ENCODE data around the gene SH3BP2. TPM values are rescaled to one million over a fixed set of nuclear protein-coding genes. Genes with fewer than 3 reads are reported as not detected.

Gene SH3BP2
- total and polyA plus RNA-seq, 10 donors = 42.0 to 295 (median 237) TPM

DNA sequence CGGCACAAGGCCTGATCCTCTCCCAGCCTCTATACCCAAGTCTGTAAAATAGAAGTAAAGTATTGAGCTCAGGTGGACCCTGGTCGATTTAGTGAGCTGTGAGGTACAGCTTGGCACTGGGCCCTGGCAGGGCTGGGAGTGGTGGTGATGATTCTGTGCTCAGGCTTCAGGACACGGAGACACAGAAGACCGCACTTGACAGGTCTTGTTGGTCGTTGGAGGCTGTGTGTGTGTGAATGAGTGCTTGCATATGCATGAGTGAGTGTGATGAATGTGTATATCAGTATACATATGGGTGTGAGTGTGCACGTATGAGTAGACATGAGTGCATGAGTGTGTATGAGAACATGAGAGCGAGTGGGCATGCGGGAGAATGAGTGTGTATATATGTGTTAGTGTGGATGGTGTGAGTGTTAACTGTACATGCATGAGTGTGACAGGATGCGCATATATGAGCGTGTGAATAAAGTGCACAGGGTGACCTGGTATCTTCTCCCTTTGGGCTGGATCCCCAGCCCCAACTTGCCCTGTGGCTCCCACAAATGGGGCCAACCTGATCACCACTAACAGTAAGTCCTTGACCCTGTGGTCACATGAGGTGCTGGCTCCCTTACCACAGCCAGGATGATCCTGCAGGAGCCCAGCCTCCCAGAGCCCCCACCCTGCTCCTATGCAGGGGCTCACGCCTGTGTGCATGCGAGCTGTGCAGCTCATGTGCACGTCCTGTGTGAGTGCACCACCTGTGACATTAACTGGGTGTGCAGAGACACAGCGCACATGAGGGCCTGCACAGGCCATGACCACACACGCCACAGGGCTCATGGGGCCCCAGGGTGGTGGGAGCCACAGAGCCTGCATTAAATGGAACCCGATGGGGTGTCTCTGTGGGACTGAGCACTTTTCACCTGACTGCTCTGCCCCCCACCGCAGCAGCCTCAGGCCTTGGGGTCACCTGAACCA is 20.8 kb downstream of the SH3BP2 start:
- peaks cover 67 to 96% (median 93%) of the 10 kb centered on the region in 6 donors for H3K4me1 ChIP-seq
- DNase-seq = no peak
- TF ChIP-seq POLR2AphosphoS5 (IDR thresholded peaks at IDR 0.05) (peak; percentile 28 to 67 (median 53)), POLR2A (IDR thresholded peaks at IDR 0.05) (no peak)
- intact Hi-C loops (cut with DNase I; ENCODE audit: low total_unique reads) = loop anchor here (10.0 kb wide), 1 partner anchor 49 kb away; no protein-coding TSS in a partner anchor
- peak overlapping the region; percentile 58 to 97 (median 92) for H3K27ac ChIP-seq
- peak overlapping the region; percentile 57 to 91 (median 82) for H3K4me3 ChIP-seq
- H3K36me3 ChIP-seq = peaks cover 0 to 45% (median 9%) of the 10 kb centered on the region in 6 donors
- H3K27me3 ChIP-seq (replicated peaks in 1 of 7) = no peaks in the 10 kb centered on the region
- WGBS, 5 donors = 42 to 59% (median 54%) methylated on average over 16 to 17 of the region's 17 CpGs
- no peaks in the 10 kb centered on the region for H3K9me3 ChIP-seq

GRCh38 chr4:2814627-2815270 is 21.9 kb downstream of the SH3BP2 start:
- Histone ChIP-seq H3K4me3 (peak overlapping the region in 6 of 8 donors; percentile 63 to 91 (median 82)), H3K27me3 (replicated peaks in 1 of 7) (no peaks in the 10 kb centered on the region), H3K27ac (peak overlapping the region in 7 of 8 donors; percentile 4 to 97 (median 55)), H3K9me3 (no peaks in the 10 kb centered on the region), H3K36me3 (peaks cover 0 to 51% (median 9%) of the 10 kb centered on the region in 6 donors), H3K4me1 (peaks cover 71 to 98% (median 96%) of the 10 kb centered on the region in 6 donors)
- TF ChIP-seq POLR2A (IDR thresholded peaks at IDR 0.05) (no peak), POLR2AphosphoS5 (IDR thresholded peaks at IDR 0.05) (peak in 1 of 3 donors; percentile 57)
- intact Hi-C loops (cut with DNase I; ENCODE audit: low total_unique reads) = loop anchor here (10.0 kb wide), 1 partner anchor 50 kb away; no protein-coding TSS in a partner anchor
- 52 to 76% (median 59%) methylated on average over 3 to 7 of the region's 7 CpGs for WGBS, 5 donors
- no peak for DNase-seq

DNA sequence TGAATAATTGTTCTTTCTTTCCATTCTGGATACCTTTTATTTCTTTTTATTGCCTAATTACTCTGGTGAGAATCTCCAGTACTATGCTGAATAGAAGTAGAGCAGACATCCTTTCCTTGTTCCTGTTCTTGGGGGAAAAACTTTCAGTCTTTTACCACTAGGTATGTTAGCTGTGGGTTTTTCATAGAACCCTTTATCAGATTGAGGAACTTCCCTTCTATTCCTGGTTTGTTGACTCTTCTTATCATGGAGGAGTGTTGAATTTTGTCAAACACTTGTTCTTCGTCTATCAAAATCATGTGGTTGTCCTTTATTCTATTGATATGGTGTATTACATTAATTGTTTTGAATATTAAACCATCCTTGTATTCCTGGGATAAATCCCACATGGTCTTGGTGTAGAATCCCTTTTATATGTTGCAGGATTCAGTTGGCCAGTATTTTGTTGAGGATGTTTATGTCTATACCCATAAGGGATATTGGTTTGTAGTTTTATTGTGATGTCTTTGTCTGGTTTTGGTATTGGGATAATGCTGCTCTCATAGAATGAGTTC is 23.6 kb downstream of the SH3BP2 start:
- H3K36me3 ChIP-seq = peaks cover 0 to 64% (median 22%) of the 10 kb centered on the region in 6 donors
- H3K9me3 ChIP-seq = no peaks in the 10 kb centered on the region
- H3K27me3 ChIP-seq (replicated peaks in 1 of 7) = no peaks in the 10 kb centered on the region
- 39 to 90% (median 80%) methylated on average over 1 of the region's 1 CpG for WGBS, 5 donors
- DNase-seq = no peak
- TF ChIP-seq POLR2AphosphoS5 (IDR thresholded peaks at IDR 0.05) (no peak), POLR2A (IDR thresholded peaks at IDR 0.05) (no peak)
- TF ChIP-seq, protein P1, sequence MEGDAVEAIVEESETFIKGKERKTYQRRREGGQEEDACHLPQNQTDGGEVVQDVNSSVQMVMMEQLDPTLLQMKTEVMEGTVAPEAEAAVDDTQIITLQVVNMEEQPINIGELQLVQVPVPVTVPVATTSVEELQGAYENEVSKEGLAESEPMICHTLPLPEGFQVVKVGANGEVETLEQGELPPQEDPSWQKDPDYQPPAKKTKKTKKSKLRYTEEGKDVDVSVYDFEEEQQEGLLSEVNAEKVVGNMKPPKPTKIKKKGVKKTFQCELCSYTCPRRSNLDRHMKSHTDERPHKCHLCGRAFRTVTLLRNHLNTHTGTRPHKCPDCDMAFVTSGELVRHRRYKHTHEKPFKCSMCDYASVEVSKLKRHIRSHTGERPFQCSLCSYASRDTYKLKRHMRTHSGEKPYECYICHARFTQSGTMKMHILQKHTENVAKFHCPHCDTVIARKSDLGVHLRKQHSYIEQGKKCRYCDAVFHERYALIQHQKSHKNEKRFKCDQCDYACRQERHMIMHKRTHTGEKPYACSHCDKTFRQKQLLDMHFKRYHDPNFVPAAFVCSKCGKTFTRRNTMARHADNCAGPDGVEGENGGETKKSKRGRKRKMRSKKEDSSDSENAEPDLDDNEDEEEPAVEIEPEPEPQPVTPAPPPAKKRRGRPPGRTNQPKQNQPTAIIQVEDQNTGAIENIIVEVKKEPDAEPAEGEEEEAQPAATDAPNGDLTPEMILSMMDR (IDR thresholded peaks at IDR 0.05 in 8 of 11, conservative IDR thresholded peaks at IDR 0.05 in 3 of 11) = no peak
- peak overlapping the region in 2 of 8 donors; percentile 55 to 72 for H3K4me3 ChIP-seq
- H3K27ac ChIP-seq = peak overlapping the region in 5 of 8 donors; percentile 2 to 97 (median 46)
- peaks cover 55 to 98% (median 91%) of the 10 kb centered on the region in 6 donors for H3K4me1 ChIP-seq
- intact Hi-C loops (cut with DNase I; ENCODE audit: low total_unique reads) = loop anchor here (10.0 kb wide), 1 partner anchor 52 kb away; no protein-coding TSS in a partner anchor

GRCh38 chr4:2817137-2817536 is 24.3 kb downstream of the SH3BP2 start:
- DNase-seq = peak; percentile 67
- Histone ChIP-seq H3K27me3 (replicated peaks in 1 of 7) (no peaks in the 10 kb centered on the region), H3K27ac (peak overlapping the region in 6 of 8 donors; percentile 2 to 93 (median 53)), H3K36me3 (peaks cover 0 to 71% (median 28%) of the 10 kb centered on the region in 6 donors), H3K4me3 (peak overlapping the region in 6 of 8 donors; percentile 30 to 72 (median 42)), H3K9me3 (no peaks in the 10 kb centered on the region), H3K4me1 (peaks cover 48 to 98% (median 86%) of the 10 kb centered on the region in 6 donors)
- TF ChIP-seq, protein P1 (IDR thresholded peaks at IDR 0.05 in 8 of 11, conservative IDR thresholded peaks at IDR 0.05 in 3 of 11) = no peak
- TF ChIP-seq POLR2AphosphoS5 (IDR thresholded peaks at IDR 0.05) (peak in 1 of 3 donors; percentile 11), POLR2A (IDR thresholded peaks at IDR 0.05) (no peak)
- intact Hi-C loops (cut with DNase I; ENCODE audit: low total_unique reads) = loop anchor here (10.0 kb wide), 1 partner anchor 52 kb away; no protein-coding TSS in a partner anchor
- WGBS, 5 donors = 46 to 76% (median 61%) methylated on average over 4 of the region's 4 CpGs
